HepG2 (cell line): ENCODE results near the gene HPCAL1. TPM values are rescaled to one million over a fixed set of nuclear protein-coding genes. Genes with fewer than 3 reads are reported as not detected.

Experiments used
- ATAC-seq: fragments of 200-7000 bp; cut with Tn5 transposase; 3 replicates; pipeline ENCODE4 v1.9.1; 2020; ENCODE audit warnings: mild to moderate bottlenecking, moderate library complexity
- BruUV-seq: library from RNA; stranded (reverse); fragments of 400-500 nt; replicated peaks from 2 replicates; lab custom pipeline; 2021; lab: Mats Ljungman, UMichigan
- CTCF ChIA-PET: fragments of 300-600 bp; formaldehyde crosslinking; extraction: SDS; loops from one replicate; lab custom pipeline; 2021; ENCODE audit warnings: low total read pairs, inconsistent platforms, low intra/inter-chr PET ratio; lab: Yijun Ruan, JAX
- POLR2A ChIA-PET: fragments of 350-600 bp; sonication (Branson Sonifier 250); formaldehyde crosslinking; loops from one replicate; lab custom pipeline; 2020; ENCODE audit warnings: antibody characterized with exemption, inconsistent platforms; lab: Yijun Ruan, JAX
- DNase-seq: peaks from one replicate; pipeline ENCODE4 v3.0.0-alpha.2; 2015; ENCODE audit warnings: low spot score
- FAIRE-seq: peaks from 3 replicates; lab custom pipeline; 2011; peaks lifted over from hg19 to GRCh38; lab: Jason Lieb, UNC
- H2AFZ ChIP-seq: one replicate; pipeline ENCODE4 v1.6.1; 2011; ENCODE audit warnings: low read length, inconsistent platforms
- H3K27ac ChIP-seq: fragments of 300-600 bp; 3 replicates; pipeline ENCODE4 v1.8.0; 2011; ENCODE audit warnings: mixed run types, mild to moderate bottlenecking, mixed read lengths, low read length, inconsistent platforms; ENCODE audit not compliant: insufficient read depth; ENCODE audit errors: extremely low read length
- H3K27me3 ChIP-seq, 2 experiments: fragments of 200-600 bp in 1 of 2; 2 replicates in 1 of 2; 3 replicates in 1 of 2; pipeline versions ENCODE4 v1.6.0 to v1.8.0; 2011; ENCODE audit warnings: low read length in 2 of 2, mild to moderate bottlenecking in 2 of 2, moderate library complexity in 2 of 2, inconsistent platforms in 1 of 2; ENCODE audit not compliant: insufficient read depth in 2 of 2, control insufficient read depth in 1 of 2
- H3K36me3 ChIP-seq, 2 experiments: fragments of 200-600 bp in 1 of 2; replicated peaks in 1 of 2; 2 replicates in 1 of 2; 3 replicates in 1 of 2; pipeline versions ENCODE4 v1.5.1 to v1.8.0; 2011; ENCODE audit warnings: low read length in 2 of 2, inconsistent platforms in 1 of 2; ENCODE audit not compliant: insufficient read depth in 2 of 2, control insufficient read depth in 1 of 2
- H3K4me1 ChIP-seq: 2 replicates; pipeline ENCODE4 v1.5.1; 2012; ENCODE audit warnings: low read length, inconsistent platforms; ENCODE audit not compliant: insufficient read depth
- H3K4me2 ChIP-seq: 2 replicates; pipeline ENCODE4 v1.6.0; 2011; ENCODE audit warnings: low read depth, low read length, inconsistent platforms
- H3K4me3 ChIP-seq, 3 experiments: fragments of 200-600 bp in 1 of 3; sonication (generic), shearing (Covaris generic) in 1 of 3; replicated peaks in 1 of 3; 2 replicates each; pipeline ENCODE4 v1.5.1; 2011 to 2016; ENCODE audit warnings: low read length in 3 of 3, inconsistent platforms in 2 of 3, low read depth in 2 of 3, mild to moderate bottlenecking in 2 of 3, control low read depth in 1 of 3, mixed read lengths in 1 of 3; ENCODE audit not compliant: insufficient read depth in 1 of 3
- H3K79me2 ChIP-seq: one replicate; pipeline ENCODE4 v1.6.1; 2011; ENCODE audit warnings: low read length, inconsistent platforms; ENCODE audit not compliant: insufficient read depth
- H3K9ac ChIP-seq: 2 replicates; pipeline ENCODE4 v1.6.0; 2011; ENCODE audit warnings: mild to moderate bottlenecking, low read depth, low read length, inconsistent platforms; ENCODE audit not compliant: insufficient read depth
- H3K9me3 ChIP-seq: 2 replicates; pipeline ENCODE4 v1.5.1; 2012; ENCODE audit warnings: mild to moderate bottlenecking, low read length
- H4K20me1 ChIP-seq: 2 replicates; pipeline ENCODE4 v1.6.0; 2011; ENCODE audit warnings: inconsistent platforms, mild to moderate bottlenecking, low read length, moderate library complexity; ENCODE audit not compliant: insufficient read depth
- ATM ChIP-seq: fragments of 450-650 bp; IDR thresholded peaks from 2 replicates; pipeline ENCODE4 v1.7.1; 2017; ENCODE audit warnings: mild to moderate bottlenecking, borderline replicate concordance
- IKZF4 ChIP-seq: sonication (generic); formaldehyde crosslinking; IDR thresholded peaks from 2 replicates; pipeline ENCODE4 v1.5.1; 2020; ENCODE audit warnings: borderline replicate concordance, mild to moderate bottlenecking, low read depth, missing genetic modification reagents; ENCODE audit errors: not compliant biosample characterization
- MIER3 ChIP-seq: IDR thresholded peaks from 2 replicates; pipeline ENCODE4 v1.6.1; 2016; ENCODE audit warnings: missing compliant biosample characterization, borderline replicate concordance
- NONO ChIP-seq, 2 experiments: fragments of 450-650 bp in 1 of 2; sonication (generic) in 1 of 2; formaldehyde crosslinking in 1 of 2; IDR thresholded peaks in 1 of 2; conservative IDR thresholded peaks in 1 of 2; 2 replicates each; pipeline versions ENCODE4 v1.6.1 to v1.8.0; 2017 to 2022; ENCODE audit warnings: mild to moderate bottlenecking in 1 of 2, missing genetic modification reagents in 1 of 2, moderate library complexity in 1 of 2
- RBFOX2 ChIP-seq: fragments of 200-400 bp; formaldehyde crosslinking; IDR thresholded peaks from 2 replicates; pipeline ENCODE4 v1.6.1; 2017; ENCODE audit warnings: low read depth, mild to moderate bottlenecking, low read length
- TEAD3 ChIP-seq: optimal IDR thresholded peaks from 2 replicates; pipeline ENCODE3; 2016; ENCODE audit warnings: borderline replicate concordance
- YEATS4 ChIP-seq: sonication (generic); formaldehyde crosslinking; IDR thresholded peaks from 2 replicates; pipeline ENCODE4 v1.4.0; 2020; ENCODE audit warnings: missing genetic modification reagents, borderline replicate concordance
- ZMYM2 ChIP-seq: sonication (generic); formaldehyde crosslinking; IDR thresholded peaks from 2 replicates; pipeline ENCODE4 v1.8.0; 2022; ENCODE audit warnings: mild to moderate bottlenecking, missing genetic modification reagents
- ZNF563 ChIP-seq: sonication (generic); formaldehyde crosslinking; IDR thresholded peaks from 2 replicates; pipeline ENCODE4 v1.8.0; 2022; ENCODE audit warnings: mild to moderate bottlenecking, moderate library complexity, missing genetic modification reagents
- ZNF605 ChIP-seq: sonication (generic); formaldehyde crosslinking; IDR thresholded peaks from 2 replicates; pipeline ENCODE4 v1.8.0; 2022; ENCODE audit warnings: mild to moderate bottlenecking, missing genetic modification reagents
- WGBS: methylation state at CpG from one replicate; pipeline ENCODE4 v1.1.6; 2017; ENCODE audit warnings: low lambda C conversion rate; 5-methylcytosine and 5-hydroxymethylcytosine counted together
- in situ Hi-C: cut with HindIII; loops from 2 replicates; pipeline ENCODE4 v1.10.0; 2017; ENCODE audit warnings: low pct_unique_long_range_greater_than_20kb; ENCODE audit not compliant: extremely low pct_ligation_motif_present
- intact Hi-C: fragments of 100-400 bp; cut with micrococcal nuclease; formaldehyde crosslinking; loops from one replicate; pipeline ENCODE4 v1.10.0; 2022; ENCODE audit not compliant: unreplicated experiment
- polyA plus RNA-seq, 8 experiments: library from polyadenylated mRNA; depleted of rRNA in 3 of 8; stranded (reverse) in 7 of 8; unstranded in 1 of 8; fragments of >200 nt; fragmentation: Illumina TruSeq in 4 of 8; extraction: Trizol in 4 of 8; gene quantifications; 2 replicates each; pipeline versions ENCODE4 v1.2.1 to v1.2.3, GENCODE V29; 2011 to 2016; ENCODE audit warnings: low read depth in 4 of 8, missing spikeins in 1 of 8, mixed read lengths in 1 of 8; ENCODE audit not compliant: insufficient read depth in 1 of 8
- total RNA-seq, 5 experiments: library from RNA; depleted of rRNA; stranded (reverse); fragments of >200 nt; fragmentation: Illumina TruSeq; extraction: Trizol; gene quantifications; 2 replicates each; pipeline ENCODE4 v1.2.3, GENCODE V29; 2016; ENCODE audit warnings: low read depth in 1 of 5
- TF ChIP-seq, protein P1 (sequence below): sonication (generic); formaldehyde crosslinking; IDR thresholded peaks from 2 replicates; pipeline ENCODE4 v1.8.0; 2022; ENCODE audit warnings: missing genetic modification reagents, mild to moderate bottlenecking, inconsistent platforms, borderline replicate concordance
- TF ChIP-seq, protein P2 (sequence below): sonication (generic); formaldehyde crosslinking; IDR thresholded peaks from 2 replicates; pipeline ENCODE4 v1.5.0; 2020; ENCODE audit warnings: missing genetic modification reagents, mild to moderate bottlenecking, borderline replicate concordance
- TF ChIP-seq, protein P3 (sequence below): sonication (generic); formaldehyde crosslinking; IDR thresholded peaks from 2 replicates; pipeline ENCODE4 v1.4.0; 2020; ENCODE audit warnings: missing genetic modification reagents, borderline replicate concordance

HPCAL1 gene
- total and polyA plus RNA-seq, 2 of the 13 experiments (the other 11 are each of a cell fraction or from before 2014, with no cell fraction given) = 29.5 to 29.9 TPM

DNA sequence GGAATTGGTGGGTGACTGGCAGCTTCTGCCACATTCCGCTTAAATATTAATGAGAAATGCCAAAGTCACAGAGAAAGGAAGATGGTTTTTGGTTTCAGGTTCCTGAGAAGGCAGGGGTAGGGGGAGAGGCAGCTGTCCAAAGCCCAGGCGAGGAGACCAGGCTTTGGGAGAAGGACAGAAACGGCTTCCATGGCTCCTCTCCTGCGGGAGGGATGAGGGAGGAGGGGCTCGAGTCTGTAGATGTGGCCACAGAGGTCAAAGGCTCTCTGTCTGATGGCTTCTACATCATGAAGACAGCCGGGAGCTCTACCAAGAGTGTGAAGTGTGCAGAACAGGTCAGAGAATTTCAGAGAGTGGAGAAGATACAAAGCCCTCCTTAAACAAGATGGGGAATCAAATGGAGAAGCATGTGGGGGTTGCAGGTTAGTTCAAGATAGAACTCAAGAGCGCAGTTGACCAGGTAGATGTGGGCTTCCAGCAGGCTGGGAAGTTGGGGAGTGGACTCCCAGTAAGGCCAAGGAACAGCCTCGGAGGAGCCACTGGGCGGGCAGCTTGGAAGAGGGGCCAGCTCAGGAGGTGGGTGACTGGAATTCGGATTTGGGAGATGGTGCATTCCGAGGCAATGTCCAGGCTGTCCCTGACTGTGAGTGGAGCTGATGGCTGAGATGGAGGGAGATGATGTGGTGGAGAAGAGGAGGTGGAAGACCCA lies 23.8 kb upstream of the HPCAL1 start (continued):
- TF ChIP-seq IKZF4 (CRISPR knock-in tag) = peak; percentile 10
- TF ChIP-seq MIER3 = peak; percentile 29; the same call in 1 of the 2 replicates
- TF ChIP-seq ZNF563 (CRISPR knock-in tag) = peak; percentile 61; the same call in 1 of the 2 replicates
- TF ChIP-seq, protein P1, sequence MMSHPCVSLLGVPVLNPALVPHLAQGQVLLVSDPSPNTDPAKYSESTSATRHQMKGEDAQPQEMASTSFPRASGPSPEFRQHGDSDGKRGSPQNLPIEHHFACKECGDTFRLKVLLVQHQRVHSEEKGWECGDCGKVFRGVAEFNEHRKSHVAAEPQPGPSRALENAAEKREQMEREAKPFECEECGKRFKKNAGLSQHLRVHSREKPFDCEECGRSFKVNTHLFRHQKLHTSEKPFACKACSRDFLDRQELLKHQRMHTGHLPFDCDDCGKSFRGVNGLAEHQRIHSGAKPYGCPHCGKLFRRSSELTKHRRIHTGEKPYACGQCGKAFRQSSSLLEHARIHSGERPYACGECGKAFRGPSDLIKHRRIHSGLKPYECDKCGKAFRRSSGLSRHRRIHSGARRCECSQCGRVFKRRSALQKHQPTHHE (CRISPR knock-in tag) = 0 out of 2 replicates have a peak, but pooled peaks have one; percentile 23
- TF ChIP-seq YEATS4 (CRISPR knock-in tag) = peak; percentile 65; the same call in 1 of the 2 replicates
- no peak for TF ChIP-seq NONO (IDR thresholded peaks at IDR 0.05)
- no peak for TF ChIP-seq NONO (CRISPR knock-in tag; conservative IDR thresholded peaks at IDR 0.05)

DNA sequence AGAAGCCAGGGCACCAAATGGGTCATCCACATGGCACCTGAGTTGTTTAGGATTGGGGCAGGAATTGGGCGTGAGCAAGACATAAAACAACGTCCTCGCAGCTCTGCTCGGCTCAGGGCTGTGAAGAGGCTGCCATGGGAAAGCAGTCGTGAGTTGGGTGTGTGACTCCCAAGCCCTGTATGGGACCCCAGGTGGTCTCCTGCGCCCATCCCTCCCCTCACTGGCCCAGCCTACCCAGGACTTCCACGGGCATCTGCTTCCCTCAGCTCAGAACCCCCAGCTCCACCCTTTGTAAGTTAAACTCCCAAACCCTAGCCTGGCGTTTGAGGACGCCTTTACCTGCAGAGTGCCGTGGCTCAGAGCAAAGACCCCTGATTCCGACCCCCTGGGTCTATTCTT lies 23.2 kb upstream of the HPCAL1 start:
- DNase-seq (no peak), FAIRE-seq (no peak), ATAC-seq (no peak)
- Histone ChIP-seq H3K27ac (no peak overlapping the region), H3K4me3 (peak overlapping the region in 1 of 3 experiments; percentile 78; a peak in 1 of 6 replicates), H3K79me2 (no peaks in the 10 kb centered on the region), H3K9me3 (no peaks in the 10 kb centered on the region), H4K20me1 (no peaks in the 10 kb centered on the region), H3K4me2 (peak overlapping the region; percentile 97), H3K27me3 (peaks cover 1 to 12% of the 10 kb centered on the region in 2 experiments; a peak in 2 of 5 replicates), H2AFZ (no peak overlapping the region), H3K36me3 (no peaks in the 10 kb centered on the region), H3K9ac (no peak overlapping the region), H3K4me1 (peaks cover 59% of the 10 kb centered on the region)
- intact Hi-C loops (loop anchor here (2.0 to 10.0 kb wide), 2 partner anchors 129 to 155 kb away; partner anchors contain the start of gene RRM2), in situ Hi-C loops (no loop called here)
- TF ChIP-seq RBFOX2 = 0 out of 2 replicates have a peak, but pooled peaks have one; percentile 34
- TF ChIP-seq ZNF605 (CRISPR knock-in tag) = 0 out of 2 replicates have a peak, but pooled peaks have one; percentile 40
- peak; percentile 0 for TF ChIP-seq TEAD3 (CRISPR knock-in tag)
- TF ChIP-seq, protein P2, sequence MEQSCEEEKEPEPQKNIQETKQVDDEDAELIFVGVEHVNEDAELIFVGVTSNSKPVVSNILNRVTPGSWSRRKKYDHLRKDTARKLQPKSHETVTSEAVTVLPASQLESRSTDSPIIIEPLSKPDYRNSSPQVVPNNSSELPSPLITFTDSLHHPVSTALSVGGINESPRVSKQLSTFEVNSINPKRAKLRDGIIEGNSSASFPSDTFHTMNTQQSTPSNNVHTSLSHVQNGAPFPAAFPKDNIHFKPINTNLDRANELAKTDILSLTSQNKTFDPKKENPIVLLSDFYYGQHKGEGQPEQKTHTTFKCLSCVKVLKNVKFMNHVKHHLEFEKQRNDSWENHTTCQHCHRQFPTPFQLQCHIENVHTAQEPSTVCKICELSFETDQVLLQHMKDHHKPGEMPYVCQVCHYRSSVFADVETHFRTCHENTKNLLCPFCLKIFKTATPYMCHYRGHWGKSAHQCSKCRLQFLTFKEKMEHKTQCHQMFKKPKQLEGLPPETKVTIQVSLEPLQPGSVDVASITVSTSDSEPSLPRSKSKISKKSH (CRISPR knock-in tag) = 0 out of 2 replicates have a peak, but pooled peaks have one; percentile 21
- no peak for TF ChIP-seq ATM
- TF ChIP-seq, protein P3, sequence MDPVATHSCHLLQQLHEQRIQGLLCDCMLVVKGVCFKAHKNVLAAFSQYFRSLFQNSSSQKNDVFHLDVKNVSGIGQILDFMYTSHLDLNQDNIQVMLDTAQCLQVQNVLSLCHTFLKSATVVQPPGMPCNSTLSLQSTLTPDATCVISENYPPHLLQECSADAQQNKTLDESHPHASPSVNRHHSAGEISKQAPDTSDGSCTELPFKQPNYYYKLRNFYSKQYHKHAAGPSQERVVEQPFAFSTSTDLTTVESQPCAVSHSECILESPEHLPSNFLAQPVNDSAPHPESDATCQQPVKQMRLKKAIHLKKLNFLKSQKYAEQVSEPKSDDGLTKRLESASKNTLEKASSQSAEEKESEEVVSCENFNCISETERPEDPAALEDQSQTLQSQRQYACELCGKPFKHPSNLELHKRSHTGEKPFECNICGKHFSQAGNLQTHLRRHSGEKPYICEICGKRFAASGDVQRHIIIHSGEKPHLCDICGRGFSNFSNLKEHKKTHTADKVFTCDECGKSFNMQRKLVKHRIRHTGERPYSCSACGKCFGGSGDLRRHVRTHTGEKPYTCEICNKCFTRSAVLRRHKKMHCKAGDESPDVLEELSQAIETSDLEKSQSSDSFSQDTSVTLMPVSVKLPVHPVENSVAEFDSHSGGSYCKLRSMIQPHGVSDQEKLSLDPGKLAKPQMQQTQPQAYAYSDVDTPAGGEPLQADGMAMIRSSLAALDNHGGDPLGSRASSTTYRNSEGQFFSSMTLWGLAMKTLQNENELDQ (CRISPR knock-in tag) = no peak
- peak; percentile 8; the same call in 1 of the 2 replicates for TF ChIP-seq ZMYM2
- no TSS peak for BruUV-seq
- CTCF ChIA-PET = no interaction called here
- WGBS = 94% methylated on average over 11 of the region's 11 CpGs
- POLR2A ChIA-PET = interaction anchor here (0.8 to 4.0 kb wide), 8 partner anchors 8 to 130 kb away, joined by 4 to 105 read pairs (median 6); partner anchors contain the start of gene HPCAL1
